Measurements from ENCODE around the gene NSUN2. TPM values are rescaled to one million over a fixed set of nuclear protein-coding genes. Genes with fewer than 3 reads are reported as not detected.
A peak's percentile ranks its signal among the peaks of the same experiment; 100 is the strongest.
"Not testable (repeated sequence)": the region's sequence is repeated elsewhere in the genome, so short reads cannot be mapped to it uniquely, and the experiment has no call there.

Gene NSUN2
- total RNA-seq, 1 donor from 2014 or later = 26.4 TPM

DNA sequence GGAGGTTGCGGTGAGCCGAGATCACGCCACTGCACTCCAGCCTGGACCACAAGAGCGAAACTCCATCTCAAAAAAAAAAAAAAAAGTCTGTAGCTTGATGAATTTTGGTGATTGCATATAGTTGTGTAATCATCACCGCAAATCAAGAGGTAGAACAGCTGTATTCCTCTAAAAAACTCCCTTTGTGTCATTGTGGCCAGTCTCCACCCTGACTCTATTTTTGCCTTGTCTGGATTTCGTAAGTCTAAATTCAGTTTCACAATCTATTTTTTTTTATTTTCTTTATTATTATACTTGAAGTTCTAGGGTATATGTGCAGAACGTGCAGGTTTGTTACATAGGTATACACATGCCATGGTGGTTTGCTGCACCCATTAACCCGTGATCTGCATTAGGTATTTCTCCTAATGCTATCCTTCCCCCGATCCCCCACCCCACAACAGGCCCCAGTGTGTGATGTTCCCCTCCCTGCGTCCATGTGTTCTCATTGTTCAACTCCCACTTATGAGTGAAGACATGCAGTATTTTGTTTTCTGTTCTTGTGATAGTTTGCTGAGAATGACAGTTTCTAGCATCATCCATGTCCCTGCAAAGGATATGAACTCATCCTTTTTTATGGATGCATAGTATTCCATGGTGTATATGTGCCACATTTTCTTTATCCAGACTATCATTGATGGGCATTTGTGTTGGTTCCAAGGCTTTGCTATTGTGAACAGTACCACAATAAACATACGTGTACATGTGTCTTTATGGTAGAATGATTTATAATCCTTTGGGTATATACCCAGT is 12.9 kb upstream of the NSUN2 start:
- not testable (repeated sequence) for ATAC-seq; DNase-seq (ENCODE audit: low spot score)

- no peak for ATAC-seq
Measured at GRCh38 chr5:6644794-6645241, 12.0 kb upstream of the NSUN2 start.

GRCh38 chr5:6642655-6643054 is 9.8 kb upstream of the NSUN2 start:
- ATAC-seq (no peak), DNase-seq (ENCODE audit: low spot score) (no peak)

More at GRCh38 chr5:6644794-6645241, 12.0 kb upstream of the NSUN2 start:
- DNase-seq (ENCODE audit: low spot score) = no peak

DNA sequence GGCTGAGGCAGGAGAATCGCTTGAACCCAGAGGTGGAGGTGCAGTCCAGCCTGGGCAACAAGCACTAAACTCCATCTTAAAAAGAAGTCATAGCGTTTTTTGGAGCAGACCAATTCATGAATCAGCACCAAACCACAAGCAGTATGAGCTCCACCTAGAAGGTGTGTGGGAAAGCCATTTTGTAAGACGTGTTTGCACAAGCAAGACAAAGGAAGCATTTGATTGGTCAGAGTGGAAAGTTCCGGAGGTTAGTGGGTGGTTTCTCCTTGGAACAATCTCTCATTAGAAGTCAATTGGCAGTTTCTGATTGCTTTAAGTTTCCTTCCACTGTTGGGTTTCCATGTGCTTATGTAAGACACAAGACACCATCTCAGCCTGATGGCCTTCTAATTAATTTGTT is 5.4 kb upstream of the NSUN2 start:
- DNase-seq (ENCODE audit: low spot score) (no peak), ATAC-seq (no peak)

DNA sequence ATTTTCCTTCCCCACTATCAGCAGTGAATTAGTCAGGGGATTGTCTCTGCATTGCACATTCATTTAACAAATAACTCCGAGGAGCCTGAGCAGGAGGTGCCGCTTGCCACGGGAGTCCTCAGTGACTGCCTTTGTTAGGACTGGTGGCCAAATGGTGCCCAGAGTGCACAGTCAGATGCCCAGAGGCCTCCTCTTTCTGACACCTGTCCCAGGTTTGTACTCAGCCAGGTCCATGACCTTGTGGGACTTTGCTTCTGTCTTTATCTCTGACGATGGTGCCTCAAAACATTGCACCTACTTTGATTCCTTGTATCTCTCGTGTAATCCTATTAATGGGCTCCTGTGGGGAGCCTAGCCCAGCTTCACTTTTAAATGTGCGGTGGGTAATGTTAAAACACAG is 4.7 kb upstream of the NSUN2 start:
- DNase-seq (ENCODE audit: low spot score) = peak; percentile 56
- peak; percentile 22 for ATAC-seq

GRCh38 chr5:6637022-6637421 is 4.2 kb upstream of the NSUN2 start:
- ATAC-seq = peak; percentile 27
- DNase-seq (ENCODE audit: low spot score) = peak; percentile 53

DNA sequence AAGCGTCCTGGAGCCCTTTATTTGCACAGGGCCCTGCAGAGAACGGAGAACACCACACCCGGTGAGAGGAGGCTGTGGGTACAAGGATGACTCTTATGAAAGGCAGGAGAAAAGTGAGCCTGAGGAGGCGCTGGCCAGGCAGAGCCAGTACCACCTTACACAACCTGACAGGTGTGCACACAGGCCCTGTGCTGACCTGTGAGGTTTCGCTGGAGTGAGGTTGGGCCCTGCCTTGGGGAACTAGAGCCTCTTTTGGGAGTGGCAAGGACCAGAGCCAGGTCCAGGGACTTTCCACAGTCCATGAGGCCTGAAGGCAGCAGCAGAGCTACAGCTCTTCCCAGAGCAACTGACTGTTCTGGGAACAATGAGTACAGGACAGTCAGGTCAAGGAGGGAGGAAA is 3.4 kb upstream of the NSUN2 start:
- no peak for DNase-seq (ENCODE audit: low spot score)
- ATAC-seq = peak; percentile 19

- DNase-seq (ENCODE audit: low spot score) = no peak
- peak; percentile 6 for ATAC-seq
Measured at GRCh38 chr5:6634788-6635430, 2.1 kb upstream of the NSUN2 start.

- ATAC-seq = no peak
- no peak for DNase-seq (ENCODE audit: low spot score)
Measured at GRCh38 chr5:6634306-6634705, 1.5 kb upstream of the NSUN2 start.

DNA sequence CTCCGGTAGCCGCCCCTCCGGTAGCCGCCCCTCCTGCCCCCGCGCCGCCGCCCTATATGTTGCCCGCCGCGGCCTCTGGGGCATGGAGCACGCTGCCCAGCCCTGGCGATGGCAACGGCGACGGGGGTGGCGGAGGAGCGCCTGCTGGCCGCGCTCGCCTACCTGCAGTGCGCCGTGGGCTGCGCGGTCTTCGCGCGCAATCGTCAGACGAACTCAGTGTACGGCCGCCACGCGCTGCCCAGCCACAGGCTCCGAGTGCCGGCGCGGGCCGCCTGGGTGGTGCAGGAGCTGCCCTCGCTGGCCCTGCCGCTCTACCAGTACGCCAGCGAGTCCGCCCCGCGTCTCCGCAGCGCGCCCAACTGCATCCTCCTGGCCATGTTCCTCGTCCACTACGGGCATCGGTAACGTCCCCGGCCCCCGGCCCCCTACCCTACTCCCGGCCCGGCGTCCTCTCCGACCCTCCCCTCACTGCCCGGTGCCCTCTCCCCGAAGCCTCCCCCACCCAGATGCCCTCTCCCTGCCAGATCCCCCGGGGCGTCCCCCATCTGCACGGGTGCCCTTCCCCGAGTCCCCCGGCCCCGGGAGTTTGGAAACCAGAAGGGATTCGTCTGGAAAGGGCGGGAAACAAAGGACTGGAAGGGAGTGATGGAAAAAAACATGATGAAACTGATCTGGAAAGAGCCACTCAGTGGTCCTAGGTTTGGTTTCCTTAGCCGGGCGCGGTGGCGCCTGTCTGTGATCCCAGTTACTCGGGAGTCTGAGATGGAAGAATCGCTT is 813 bp upstream of the NSUN2 start:
- DNase-seq (ENCODE audit: low spot score) (no peak), ATAC-seq (peak; percentile 51)

GRCh38 chr5:6632324-6632887 is 438 bp downstream of the NSUN2 start:
- DNase-seq (ENCODE audit: low spot score) (peak; percentile 53), ATAC-seq (peak; percentile 9)

GRCh38 chr5:6631441-6631840 is 1.4 kb downstream of the NSUN2 start:
- no peak for ATAC-seq
- DNase-seq (ENCODE audit: low spot score) = no peak

DNA sequence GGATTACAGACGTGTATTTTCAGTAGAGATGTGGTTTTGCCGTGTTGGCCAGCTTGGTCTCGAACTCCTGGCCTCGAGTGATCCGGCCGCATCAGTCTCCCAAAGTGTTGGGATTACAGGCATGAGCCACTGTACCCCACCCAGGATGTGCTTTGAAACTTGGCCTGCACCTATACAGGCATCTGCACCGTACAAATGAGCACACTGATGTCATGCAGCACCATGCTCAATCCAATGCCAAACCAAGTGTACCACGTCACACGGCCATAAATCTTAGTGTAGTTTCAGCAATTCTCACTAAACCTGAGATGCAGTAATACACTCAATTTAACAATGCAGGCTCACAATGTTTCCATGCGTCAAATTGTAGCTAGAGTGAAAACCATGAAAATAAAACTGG is 6.3 kb downstream of the NSUN2 start:
- DNase-seq (ENCODE audit: low spot score) = no peak
- ATAC-seq = no peak

GRCh38 chr5:6623941-6624340 is 8.9 kb downstream of the NSUN2 start:
- no peak for ATAC-seq
- no peak for DNase-seq (ENCODE audit: low spot score)

DNA sequence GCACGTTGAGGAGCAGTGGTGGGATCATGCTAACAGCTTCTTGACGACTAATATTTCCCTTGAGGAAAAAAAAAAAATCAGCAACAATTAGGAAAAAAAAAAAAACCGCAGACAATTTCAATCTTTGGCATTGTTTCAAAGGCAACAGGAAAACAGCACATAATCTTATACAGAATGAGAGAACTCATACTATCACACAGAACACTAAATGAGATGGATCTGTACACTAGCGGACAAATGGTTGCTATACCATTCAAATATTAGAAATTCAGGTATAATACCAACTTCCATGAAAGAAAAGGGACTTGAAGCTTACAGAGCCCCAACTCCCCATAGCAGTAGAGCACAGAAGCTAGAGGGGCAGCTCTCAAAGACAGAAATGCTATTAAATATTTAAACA is 9.6 kb downstream of the NSUN2 start:
- no peak for DNase-seq (ENCODE audit: low spot score)
- no peak for ATAC-seq

- no peak for ATAC-seq
- no peak for DNase-seq (ENCODE audit: low spot score)
Measured at GRCh38 chr5:6616632-6617031, 16.2 kb downstream of the NSUN2 start.

DNA sequence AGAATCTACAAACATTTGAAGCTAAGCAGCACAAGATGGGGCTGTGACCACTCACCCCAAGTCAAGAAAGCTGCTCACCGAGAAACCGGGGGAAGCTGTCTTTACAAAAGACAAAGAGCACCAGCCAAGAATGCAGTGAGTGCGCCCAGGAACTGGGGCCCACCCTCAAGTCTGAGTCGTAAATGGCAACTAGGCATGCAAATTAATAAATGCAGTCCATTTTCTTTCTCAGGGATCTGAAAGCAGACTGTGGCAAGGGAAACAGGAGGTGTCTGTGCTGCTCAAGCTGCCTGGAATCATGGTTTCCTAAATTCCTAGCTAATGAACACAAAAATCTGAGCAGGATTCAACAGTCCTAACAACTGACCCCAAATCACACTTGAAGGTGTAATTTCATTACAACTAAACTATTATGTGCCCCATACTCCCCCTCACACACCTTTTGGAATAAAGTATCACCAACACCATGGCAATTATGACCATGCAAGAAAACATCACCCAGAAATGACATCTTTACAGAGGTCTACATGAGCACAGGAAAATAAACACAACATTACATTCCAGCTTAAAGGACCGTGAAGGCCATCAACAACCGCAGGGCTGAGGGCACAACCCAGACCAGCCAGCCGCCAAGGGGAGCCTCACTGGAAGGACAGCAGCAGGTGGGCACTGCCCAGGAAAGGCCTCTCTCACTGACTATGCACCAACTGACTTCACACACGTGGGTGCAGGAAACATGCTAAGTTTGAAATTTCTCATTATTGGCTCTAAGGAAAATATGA is 17.6 kb downstream of the NSUN2 start:
- DNase-seq (ENCODE audit: low spot score) = no peak

DNA sequence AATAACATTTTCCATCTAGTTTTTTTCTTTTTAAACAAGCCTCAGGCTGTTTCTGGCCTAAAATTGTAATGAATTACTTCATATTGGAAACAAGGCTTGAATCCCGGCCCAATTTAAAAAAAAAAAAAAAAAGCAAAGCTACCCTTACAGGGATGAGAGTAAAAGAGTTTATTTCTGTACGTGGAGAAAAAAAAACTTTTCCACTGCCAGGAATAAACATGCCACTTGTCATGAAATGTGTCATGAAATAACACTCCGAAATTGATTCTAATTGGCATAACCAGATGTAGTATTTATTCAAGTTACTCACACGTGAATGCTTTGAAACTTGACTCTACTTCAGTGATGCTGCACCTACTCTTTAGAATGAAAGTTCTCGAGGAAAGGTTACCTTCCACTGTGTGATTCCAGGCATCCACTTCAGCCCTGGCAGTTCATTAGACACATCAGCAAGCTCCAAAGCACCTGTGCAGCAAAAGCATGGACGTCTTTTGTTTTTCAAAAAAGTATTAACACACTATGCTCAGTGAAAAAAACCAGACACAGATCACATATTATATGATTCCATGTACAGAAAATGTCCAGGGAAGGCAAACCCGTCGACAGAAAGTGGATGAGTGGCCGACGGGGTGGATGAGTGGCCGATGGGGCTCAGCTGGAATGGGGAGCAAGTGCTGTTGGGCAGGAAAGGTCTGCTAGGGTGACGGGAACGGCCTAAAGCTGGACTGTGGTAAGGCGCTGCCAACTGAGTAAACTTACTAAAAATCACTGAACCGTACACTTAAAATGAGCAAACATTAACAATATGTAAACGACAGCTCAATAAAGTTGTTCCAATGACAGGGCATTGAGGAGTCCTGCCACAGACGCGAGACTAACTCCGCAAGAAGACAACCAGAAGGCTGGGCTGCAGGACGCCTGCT is 21.2 kb downstream of the NSUN2 start:
- no peak for DNase-seq (ENCODE audit: low spot score)
- ATAC-seq = peak; percentile 74

More for the DNA sequence above, 17.6 kb downstream of the NSUN2 start:
- ATAC-seq = no peak

- ATAC-seq (no peak), DNase-seq (ENCODE audit: low spot score) (no peak)
Measured at GRCh38 chr5:6608016-6608415, 24.8 kb downstream of the NSUN2 start.

Measured in left lobe of liver (tissue), 2 donors.